HG03575 (cell line): ENCODE results near the gene CD200.
"Not testable (repeated sequence)": the region's sequence is repeated elsewhere in the genome, so short reads cannot be mapped to it uniquely, and the experiment has no call there.

Experiments
- ATAC-seq: cut with Tn5 transposase; IDR thresholded peaks from one replicate; pipeline ENCODE4 v1.9.1; 2021; ENCODE audit not compliant: unreplicated experiment, insufficient number of reproducible peaks, low FRiP score; ENCODE audit errors: extremely low read depth

The CD200 gene

DNA sequence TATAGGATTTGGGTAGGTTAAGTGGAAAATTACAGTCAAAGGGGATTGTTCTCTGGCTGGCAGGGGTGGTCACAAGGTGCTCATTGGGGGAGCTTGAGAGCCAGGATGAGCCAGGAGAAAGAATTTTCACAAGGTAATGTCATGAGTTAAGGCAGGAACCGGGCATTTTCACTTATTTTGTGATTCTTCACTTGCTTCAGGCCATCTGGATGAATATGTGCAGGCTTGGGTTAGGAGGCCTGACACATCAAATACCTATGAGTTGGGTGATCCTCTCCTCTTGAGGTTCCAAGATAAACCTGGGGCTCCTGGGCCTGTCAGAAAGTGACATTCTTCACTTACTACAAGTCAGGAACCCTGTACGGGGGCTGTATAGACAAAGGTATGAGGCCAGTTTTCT, 68.7 kb downstream of the CD200 start:
- no peak for ATAC-seq

- ATAC-seq = no peak
These were observed 70.1 kb downstream of the CD200 start for GRCh38 chr3:112403103-112403502.

DNA sequence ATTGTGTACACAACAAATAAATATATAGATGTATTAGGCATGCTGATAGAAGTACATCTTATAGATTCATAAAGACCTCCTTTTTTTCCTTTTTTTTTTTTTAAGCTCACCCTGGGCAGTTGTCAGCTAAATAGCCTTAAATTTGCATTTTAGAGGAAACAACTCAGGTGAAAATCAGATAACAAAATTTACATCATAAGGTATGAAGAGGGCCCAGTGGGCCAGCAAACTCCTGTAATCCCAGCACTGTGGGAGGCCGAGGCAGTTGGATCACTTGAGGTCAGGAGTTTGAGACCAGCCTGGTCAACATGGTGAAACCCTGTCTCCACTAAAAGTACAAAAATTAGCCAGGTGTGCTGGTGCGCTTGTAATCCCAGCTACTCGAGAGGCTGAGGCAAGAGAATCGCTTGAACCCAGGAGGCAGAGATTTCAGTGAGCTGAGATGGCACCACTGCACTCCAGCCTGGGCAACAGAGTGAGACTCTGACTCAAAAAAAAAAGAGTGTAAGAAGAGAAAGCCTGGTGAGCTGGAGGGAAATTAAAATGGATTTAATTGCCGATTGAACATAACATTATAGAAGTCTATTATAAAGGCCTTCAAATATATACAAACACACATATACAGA, 72.1 kb downstream of the CD200 start:
- not testable (repeated sequence) for ATAC-seq

DNA sequence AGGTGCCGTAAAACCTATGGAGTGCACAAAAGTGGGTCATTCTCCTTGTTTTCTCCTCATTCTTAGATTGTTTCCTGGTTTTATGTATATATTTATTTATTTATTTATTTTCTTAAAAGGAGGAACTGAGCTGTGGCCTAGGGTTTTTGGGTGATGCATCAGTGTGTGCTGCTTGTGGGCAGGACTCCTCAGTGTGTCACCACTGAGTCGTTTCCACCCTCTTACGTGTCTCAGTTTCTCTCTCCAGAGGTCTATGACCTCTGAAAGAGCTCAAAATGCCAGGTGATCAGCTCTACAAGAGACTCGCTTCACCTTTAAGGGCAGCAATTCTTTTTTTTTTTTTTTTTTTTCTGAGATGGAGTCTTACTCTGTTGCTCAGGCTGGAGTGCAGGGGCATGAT, 72.9 kb downstream of the CD200 start:
- ATAC-seq = no peak

GRCh38 chr3:112407214-112407887, 74.4 kb downstream of the CD200 start:
- ATAC-seq = no peak

DNA sequence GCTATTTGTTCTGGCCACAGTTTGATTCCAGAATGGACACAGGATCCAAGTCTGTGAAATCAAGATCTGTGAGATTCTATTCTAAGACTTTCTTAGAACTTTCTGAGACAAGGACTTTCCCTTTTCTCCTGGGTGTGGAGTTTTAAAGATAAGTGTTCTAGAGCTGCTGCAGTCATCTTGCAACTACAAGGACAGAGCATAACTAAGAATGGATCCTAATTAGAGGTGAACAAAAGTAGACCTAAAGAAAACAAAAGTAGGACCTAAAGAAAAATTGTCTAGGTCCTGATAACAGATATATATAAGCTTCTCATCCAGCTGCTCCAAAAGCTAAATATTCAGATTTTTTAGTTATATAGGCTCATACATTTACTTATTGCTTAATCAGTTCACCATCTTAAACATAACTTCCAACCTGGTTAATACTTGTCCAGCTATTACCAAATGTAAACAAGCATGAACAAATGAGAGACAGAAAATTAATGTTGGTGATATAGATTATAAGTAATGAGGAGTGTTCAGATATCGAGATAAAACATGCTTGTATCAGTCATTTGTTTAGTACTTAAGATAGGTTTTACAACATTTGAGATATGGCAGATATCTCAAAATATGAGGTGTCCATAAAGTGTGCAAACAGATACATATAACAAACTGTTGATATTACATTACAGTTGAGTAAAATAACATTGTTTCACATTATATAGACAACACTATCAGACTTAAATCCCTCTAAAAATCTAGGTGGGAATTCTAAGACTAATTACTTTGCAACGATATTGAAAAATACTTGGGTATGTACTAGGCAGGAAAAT, 75.1 kb downstream of the CD200 start:
- no peak for ATAC-seq

GRCh38 chr3:112409041-112409440, 76.1 kb downstream of the CD200 start:
- ATAC-seq = no peak

- no peak for ATAC-seq
These were observed 78.5 kb downstream of the CD200 start for GRCh38 chr3:112411425-112411824.
